GM18873 (cell line): ENCODE data around the gene KLHDC8A.

ENCODE experiments used
- ATAC-seq: cut with Tn5 transposase; IDR thresholded peaks from one replicate; pipeline ENCODE4 v1.9.1; 2021; ENCODE audit warnings: mild to moderate bottlenecking, moderate library complexity, moderate number of reproducible peaks; ENCODE audit not compliant: unreplicated experiment, low FRiP score

The KLHDC8A gene

DNA sequence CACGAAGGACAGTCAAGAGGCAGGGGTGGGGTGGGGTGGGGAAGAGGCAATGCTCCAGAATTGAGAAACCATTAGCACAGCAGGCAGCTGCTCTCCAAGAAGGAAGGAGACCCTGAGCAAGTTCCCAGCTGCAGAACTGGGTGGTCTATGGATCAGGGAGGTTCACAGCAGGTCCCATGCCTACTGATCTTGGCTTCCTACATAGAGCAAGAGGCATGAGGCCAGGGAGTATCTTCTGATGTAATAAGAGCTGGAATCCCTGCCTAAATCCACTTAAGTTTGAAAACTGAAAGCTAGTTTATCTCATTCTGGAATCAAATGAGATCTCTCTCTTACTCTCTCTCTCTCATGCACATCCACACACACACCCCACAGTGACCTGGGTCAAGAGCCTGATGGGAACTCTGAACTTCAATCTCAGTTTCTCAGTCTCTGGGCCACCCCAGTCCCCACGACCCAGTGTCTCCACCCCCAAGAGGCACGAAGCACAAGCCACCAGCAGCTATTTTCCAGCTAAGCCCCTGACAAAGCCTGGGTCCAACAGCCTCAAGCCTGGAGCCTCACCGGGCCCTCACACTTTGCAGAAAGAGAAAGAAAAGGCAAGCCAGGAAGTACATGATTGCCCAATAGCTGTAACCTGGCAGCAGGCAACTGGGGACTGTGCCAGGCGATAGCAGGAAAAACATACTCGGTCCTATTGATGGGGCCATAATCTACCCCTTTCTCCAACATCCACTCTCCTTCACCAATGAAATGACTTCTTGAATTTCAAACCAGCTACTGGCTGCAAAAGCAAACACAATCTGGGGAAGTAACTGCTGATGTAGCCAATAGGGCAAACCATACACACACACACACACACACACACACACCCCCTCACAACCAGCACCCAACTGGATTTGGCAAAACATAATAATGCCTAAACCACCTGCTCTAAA lies 37.4 kb downstream of the KLHDC8A start:
- no peak for ATAC-seq

DNA sequence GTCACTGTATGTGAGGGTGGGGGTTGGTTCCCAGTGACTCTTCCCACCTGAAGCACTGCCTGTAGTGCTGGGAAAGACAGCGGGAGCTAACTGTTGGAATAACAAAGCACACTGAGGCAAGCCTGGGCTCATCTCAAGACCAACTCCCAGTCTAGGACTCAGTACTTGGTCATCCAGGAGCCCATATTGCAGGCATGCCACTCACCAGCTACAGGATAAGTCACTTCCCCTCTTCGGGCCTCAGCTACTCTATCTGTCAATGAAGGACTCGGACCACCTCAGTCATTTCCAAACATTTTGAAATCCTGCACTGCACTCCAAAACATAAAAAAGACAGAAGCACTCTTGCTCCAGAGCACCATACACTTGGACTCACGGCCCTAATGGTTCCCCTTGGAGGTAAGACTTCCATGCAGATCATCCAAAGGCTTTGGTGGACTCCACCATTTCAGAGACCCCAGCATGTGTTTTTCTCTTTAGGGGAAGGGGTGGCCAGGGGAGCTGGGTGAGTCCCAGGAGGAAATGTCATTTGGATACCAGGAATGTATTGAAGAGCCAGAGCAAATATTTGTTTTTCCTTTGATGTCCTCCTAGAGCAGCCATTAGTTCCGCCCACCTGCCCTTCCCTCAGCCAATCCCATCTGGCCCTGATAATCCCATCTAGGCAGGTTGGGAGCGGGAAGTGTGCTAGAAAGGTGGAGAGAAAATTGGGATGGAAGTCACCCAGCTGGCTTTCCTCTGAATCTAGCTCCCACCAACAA lies 38.3 kb downstream of the KLHDC8A start:
- no peak for ATAC-seq

DNA sequence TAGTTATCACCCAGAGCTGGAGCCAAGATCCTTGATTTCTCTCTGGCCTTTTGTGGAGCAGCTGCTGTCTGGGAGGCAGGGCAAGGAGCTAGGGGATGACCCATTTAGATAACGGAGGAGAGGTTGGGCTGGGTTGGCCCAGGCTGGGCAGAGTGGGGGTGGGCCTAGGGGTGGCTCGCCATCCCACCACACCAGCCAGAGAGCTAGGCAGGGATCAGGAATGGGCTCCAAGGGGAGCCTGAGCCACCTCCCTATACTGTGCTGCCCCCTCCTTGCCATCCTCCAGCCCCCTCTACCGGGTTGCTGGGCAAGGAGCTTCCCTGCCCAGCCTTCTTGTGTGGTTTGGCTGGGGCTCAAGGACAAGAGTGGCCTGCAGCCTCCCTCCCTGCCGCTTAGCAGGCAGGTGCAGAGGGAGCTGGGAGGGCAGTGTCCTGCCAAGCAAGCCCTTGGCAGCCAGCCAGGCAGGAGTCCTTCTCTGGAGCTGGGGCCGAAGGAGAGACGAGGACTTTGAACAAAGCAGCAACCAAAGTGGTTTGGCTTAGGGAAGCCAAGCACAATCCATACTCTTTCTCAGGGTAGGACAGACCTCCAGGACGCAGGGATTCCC lies 39.3 kb downstream of the KLHDC8A start:
- ATAC-seq = no peak

DNA sequence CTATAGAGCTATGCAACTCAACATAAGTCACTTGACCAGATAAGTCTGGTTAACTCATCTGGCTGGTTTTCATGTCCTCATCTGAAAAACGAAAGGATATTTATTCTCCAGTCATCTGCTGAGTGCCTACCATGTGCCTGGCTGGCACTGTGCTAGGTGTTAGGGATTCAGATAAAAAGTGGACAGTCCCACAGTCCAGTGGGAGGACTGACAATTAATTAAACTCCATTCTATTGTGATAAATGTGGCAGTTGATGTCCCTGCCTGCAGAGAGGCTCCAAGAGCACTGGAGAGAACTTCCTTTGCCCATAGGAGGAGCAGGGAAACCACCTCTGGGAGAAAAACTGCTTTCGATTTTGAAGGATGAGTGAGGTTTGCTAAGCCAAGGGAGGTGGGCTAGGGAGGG lies 40.6 kb downstream of the KLHDC8A start:
- no peak for ATAC-seq

DNA sequence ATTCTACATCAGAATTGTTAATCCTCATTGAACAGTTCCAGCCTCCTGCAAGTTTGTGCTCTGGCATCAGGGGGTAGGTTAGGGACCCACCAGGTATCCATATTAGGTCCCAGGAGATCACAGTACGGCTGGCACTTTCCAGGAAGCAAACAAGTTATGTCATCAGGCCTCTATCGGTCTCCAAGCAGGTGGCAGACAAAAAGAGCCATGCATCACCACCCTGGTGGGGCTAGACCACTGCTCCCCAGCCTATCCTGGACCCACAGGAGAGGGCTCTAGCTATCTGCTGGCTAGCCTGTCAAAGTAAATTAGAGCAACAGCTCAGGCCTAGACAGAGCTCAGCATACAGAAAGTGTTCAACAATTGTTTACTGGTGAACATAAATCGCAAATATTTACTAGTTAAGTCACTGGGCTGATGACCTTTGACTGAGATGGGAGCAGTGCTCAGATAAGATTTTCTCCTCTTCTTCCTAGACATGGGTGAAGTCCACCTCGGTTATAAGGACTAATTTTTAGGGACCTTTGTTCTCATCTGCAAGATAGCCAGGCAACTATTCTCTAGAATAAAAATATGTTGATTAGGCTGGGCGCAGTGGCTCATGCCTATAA lies 41.6 kb downstream of the KLHDC8A start:
- ATAC-seq = no peak

DNA sequence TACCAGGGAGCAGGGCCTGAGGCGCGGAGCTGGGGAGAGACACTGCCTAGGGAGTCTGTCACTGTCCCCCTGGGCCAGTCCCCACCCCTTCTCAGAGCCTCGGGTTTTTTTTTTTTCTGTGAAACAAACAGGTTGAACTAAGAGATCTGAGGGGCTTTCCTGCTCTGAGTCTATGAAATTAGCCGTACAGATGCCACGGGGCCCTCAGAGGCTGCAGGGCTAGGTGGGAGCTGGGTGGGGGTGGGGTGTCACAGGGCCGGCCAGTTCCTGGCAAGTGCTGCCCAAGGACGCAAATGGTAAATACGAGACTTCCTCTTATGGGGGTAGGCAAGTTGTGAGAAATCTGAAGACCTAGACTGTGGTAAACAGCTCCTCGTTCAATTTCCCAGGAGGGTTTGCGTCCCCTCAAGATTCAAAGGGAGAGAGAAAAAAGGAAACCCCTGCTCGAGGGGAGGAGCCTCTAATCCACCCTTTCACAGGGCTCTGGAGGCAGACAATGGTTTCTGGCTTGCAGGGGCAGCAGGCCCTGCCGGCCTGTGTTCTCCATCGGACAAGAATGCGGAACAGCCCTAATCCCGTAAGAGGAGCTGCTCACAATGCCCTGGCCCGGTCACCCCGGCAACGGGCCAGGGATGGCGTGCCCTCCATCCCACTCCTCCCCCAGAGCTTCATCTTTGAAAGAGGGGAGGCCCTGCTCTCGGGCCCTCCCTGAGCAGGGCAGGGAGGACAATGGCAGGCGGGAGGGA lies 43.0 kb downstream of the KLHDC8A start:
- peak; percentile 40 for ATAC-seq

DNA sequence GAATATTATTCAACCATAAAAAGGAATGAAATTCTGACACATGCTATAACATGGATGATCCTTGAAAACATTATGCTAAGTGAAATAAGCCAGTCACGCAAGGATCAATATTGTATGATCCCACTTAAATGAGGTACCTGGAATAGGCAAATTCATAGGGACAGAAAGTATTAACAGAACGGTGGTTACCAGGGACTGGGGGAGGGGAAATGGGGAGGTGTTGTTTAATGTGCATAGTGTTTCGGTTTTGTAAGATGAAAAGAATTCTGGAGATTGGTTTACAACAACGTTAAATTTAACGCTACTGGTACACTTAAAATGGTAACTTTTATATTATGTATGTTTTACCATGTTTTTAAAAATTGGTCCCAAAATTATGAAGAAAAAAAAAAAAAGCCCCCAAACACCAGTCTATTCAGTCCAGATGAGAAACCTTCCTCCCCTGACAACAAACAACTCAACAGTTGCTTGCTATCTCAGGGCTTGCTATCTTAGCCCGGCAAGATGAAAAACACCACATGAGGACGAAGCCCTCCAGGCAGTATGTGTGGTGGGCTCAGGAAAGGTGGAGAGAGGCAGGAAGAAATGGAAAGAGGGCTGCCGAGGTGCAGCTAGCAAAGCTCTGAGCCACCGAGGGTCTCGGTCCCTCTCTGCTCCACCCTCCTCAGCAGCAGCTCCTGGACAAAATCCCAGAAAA lies 43.7 kb downstream of the KLHDC8A start:
- no peak for ATAC-seq

DNA sequence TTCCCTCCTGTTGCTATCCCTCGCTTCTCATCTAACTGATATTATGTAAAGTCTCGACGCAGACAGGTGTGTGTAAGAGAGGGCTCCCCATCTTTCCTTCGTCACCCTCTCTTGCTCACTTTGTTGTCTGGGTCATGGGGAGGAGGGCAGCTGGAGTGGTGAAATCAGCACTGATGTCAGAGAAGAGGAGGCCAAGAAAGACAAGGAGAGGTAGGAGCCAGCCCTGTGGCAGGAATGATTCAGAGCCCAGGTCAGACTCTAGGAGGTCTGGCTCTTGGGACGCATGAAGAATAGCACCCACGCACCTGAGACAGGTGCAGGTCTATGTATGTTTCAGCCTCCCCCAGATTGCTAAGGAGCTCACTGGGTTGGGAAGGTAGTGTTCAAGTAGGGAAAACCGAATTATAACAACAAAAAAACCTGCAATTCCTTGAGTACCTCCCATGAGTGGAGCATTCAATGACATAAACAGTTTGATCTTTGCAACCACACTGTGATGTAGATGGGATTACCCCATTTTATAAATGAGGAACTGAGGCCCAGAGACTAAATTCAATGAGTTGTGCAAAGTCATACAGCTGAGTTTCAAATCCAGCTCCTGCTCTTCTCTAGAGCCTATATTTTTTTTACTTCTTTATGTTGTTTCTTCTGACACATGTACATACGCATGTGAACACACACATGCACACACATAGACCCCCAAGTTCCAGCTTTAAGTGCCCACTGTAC lies 45.6 kb downstream of the KLHDC8A start:
- no peak for ATAC-seq

DNA sequence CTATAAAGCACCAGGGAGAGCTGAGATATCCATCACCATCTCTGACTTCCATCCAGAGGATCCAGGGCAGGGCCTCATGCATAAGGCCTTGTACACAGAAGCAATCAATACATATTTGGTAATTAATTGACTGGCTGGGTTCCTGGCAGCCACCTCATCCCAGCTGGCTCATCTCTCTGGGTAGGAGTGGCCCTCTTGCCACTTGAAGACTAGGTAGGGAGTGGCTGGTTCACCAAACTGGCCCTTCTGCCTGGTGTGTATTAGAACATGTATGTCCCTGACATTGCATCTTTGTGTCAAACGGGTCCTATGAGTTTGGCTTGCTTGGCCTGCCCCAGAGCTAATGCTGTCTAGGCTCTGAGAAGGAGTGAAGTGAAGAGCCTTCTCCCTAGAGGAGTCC lies 47.0 kb downstream of the KLHDC8A start:
- ATAC-seq = no peak

DNA sequence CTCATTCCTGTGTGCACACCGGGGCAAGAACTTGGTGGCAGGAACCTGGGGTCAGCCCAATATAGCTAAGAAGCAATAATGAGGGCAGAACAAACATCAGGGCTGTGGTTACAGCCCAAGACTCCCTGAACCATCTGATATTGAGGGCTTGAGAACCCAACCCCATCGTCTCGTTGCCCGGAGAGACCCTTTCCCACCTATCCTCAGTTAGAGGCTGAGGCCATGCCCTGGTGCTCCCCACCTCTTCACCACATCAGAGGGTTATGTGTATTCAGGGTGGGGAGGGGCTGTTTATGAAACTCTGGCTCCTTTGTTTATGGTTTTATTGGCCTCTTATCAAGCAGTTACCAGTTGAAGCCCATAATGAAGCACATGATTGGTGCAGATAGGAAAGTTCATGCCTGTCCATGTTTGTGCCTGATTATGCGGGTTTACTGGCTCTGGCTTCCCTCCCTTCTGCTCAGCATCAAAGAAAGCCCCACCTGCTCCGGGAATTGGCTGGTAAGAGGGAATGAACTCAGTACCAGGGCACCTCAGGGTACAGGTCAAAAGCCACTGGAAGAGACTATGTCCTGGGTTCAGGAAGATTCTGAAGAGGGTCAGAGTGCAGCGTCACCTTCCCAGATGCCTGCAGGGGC lies 49.7 kb downstream of the KLHDC8A start:
- ATAC-seq = no peak

DNA sequence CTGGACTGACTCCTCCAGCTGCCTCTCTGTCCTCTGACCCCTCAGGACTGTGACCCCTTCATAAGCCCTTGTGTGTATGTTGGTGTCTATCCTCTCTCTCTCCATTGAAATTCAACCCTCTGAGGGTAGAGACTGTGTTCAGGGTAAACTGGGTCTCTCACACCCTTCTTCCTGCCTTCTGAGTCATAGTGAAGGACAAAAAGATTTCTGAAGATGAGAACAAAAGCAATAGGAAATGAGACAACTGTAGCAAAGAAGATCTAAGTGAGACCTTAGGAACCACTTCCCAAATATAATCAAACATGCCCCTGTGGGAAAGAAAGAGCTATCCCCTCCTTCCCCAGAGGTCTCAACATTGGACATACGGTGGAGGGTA lies 52.0 kb downstream of the KLHDC8A start:
- no peak for ATAC-seq

DNA sequence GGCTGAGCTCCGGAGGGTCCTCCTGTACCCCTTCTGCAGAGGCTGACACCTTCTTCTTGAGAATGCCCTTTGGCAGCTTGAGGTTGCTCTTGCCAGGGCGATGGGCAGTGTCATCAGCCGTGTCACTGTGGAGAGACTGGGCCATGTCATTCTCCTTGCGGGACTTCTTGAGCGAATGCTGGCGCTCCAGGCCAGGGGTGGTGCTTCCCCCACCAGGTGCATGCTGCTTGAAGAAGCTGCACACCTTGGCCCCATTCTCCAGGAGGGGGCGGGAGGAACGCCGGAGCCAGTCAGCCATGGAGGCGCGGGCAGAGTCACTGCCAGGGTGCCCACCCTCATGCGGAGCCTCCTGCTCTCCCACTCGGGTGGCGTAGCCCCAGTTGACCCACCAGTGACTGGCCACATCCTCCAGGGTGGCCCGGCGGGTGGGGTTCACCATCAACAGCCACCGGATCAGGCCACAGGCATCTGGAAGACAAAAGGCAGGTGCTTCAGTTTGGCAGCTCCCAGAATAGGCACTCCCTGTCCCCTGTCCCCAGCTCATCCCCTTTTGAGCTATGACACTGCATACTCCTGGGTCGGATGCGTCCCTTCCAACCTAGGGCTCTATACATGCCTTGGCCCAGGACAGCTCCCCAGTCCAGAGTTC lies 52.6 kb downstream of the KLHDC8A start:
- ATAC-seq = no peak

DNA sequence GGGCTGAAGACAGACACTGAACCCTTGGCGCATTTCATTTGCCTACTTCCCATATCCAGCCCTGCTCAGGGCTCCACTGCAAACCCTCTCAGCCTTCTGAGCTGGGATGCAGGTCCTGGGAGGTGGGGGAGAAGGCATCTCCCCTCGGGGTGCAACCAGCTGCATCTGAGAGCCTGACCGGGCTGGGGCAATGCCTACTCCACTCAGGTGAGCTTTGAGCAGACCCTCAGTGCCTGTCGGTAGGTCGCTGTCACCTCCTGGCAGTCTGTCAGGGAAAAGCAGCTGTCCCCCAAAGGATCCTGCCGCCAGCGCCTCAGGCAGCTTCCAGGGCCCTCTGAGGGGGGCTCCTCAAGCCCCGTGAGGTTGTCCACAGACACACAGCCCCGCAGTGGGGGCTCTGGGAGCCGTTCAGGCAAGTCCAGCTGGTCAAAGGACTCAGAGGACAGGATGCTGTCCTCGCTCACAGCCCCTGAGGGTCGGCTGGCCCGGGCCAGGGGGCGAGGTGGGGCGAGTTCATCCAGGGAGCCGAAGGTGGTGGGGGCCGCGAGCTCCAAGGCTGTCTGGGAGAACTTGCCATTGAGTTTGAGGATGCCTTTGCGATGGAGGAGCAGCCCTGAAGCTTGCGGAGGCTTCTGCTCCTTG lies 53.4 kb downstream of the KLHDC8A start:
- ATAC-seq = no peak

DNA sequence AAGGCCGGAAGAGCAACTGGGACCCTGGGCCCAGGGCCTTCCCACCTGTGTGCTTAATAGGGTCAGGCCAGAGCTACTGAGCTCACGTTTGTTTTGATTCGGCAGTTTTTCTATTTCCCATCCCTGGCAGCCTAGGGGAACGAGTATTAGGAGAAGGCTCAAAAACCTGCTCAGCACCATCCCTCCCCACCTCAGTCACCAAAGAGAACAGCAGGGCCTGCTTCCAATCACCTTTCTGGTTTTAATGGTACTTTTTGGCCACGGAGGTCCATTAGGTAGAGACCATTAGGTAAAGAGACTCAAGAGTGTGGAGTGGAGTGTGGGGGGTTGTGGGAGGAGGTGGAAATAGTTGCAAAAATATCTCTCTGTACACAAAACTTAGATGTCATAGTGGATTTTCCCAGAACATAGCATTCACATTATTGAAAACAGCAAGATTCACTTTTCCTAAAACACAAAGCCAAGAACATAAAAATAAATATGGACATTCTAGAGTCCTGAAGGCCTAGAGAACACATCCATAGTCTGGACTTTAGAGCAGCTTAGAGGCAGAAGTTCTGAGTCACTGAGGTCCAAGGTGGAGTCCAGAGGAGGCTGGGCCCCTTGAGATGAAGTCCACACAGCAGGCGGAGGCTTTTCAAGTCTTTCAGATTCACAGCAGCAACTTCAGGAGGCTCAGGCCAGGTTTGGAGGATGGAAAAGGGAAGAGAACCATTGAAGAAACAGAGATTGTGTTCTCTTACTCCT lies 54.7 kb downstream of the KLHDC8A start:
- no peak for ATAC-seq

DNA sequence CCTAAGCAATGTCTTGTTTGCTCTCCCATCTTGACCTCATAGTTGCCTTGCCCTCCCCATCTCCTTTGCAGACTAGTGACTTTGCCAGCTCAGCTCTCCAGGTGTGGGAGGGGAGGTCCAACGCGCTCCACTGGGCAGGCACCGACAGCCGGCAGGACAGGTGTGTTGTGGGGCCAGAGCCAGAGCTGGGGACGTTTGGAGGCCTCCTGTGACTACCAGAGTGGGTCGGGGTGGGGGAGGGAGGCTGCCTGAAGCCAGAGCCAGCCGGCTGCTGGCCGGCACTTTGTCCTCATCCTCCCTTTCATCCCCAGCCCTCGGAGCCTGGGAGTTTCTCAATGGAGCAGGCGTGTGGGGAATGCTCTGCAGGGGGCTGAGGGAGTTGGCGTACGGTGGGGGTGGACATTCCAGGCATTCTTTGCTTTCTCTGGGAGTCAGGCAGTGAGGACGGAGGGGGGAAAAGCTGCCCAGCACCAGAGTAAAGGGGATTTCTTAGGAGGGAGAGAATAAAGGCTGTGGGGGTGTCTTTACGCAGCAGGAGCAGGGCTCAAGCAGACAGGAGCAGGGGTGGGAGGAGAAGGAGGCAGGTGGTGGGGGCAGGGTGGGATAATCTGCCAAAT lies 55.4 kb downstream of the KLHDC8A start:
- no peak for ATAC-seq

DNA sequence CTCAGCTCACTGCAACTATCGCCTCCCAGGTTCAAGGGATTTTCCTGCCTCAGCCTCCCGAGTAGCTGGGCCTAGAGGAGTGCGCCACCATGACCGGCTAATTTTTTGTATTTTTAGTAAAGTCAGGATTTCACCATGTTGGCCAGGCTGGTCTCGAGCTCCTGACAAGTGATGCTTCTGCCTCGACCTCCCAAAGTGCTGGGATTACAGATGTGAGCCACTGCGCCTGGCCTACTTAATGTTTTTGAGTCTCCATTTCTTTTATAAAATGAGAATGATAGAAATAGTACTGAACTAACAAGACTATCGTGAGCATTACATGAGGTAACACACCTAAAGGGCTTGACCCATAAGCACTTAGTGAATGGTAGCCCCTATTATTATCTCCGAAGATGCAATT lies 56.6 kb downstream of the KLHDC8A start:
- no peak for ATAC-seq
